T1000 (cell line): ENCODE data around the gene FMNL2.

Source experiments
- DNase-seq: peaks from one replicate; lab custom pipeline; 2025; ENCODE audit warnings: mixed read lengths; lab: John Stamatoyannopoulos, UW

FMNL2 gene

DNA sequence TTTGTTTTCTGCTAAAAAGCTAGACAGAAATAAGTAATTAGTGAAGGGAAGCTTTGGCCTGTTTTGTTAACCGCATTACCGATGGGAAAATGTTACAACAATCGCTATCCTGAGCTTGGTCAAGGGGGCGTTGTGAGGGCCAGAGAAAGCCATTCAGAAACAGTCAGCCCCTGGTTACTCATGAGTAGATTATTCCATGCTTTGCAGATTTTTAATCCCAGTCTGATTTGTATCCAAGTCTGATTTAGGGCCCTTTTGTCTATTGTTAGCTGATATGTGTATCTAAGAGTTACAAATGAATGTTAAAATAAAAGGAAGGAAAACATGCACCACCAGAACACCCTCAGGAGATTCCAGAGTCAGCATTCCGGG is 283.2 kb downstream of the FMNL2 start:
- DNase-seq = no peak

DNA sequence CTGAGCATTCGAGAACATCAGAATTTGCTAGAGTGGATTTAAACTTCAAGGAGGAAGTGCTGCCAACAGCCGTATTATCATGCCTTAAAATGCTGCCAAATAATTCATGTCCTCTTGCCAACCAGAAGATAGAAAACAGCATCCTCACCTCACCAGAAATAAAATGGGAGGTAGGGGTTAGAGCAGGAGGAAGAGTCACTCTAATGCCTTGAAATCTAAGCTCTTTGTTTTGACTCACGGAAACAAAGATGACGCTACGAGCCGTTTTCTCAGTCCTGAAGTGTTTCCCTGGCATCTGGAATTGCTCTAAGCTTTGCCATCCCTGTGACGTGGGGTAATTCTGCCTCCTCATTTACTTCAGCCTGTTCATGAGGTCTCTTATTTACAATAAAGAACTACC is 285.2 kb downstream of the FMNL2 start:
- no peak for DNase-seq

DNA sequence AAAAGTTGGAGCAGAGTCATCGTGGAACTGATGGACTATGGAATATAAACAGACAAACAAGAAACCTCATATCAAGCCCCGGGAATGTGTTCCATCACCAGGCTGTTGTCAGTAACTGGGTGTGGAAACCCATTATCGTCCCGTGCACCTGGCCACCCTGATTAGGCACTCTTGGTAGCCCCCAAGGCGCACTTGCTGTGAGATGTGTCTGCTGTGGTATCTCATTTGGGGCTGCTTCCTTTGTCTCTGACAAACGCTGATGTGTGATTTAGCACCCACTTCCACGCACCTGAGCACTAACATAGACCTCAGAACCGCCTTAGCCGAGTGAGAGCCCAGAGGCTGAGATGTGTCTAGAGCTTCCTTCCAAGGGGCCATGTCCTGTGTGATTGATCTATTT is 286.0 kb downstream of the FMNL2 start:
- DNase-seq = no peak

DNA sequence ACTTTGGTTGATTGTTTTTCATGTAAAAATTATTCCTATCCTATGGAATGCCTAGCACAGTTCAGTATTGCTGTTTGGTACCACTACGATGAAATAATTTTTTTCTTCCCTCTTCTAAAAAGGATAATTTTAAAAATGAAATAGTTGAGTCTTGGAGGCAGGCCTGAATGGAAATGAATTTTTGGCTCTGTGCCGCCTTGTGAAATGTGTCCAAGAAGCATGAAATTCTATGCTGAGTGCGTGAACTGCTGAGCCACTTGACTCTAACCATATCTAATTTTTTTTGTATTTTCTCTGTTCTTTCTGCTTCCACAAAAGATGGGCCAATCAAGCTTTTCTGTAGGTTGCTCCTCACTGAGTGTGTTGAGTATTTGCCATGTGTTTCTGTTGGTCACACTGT is 287.2 kb downstream of the FMNL2 start:
- DNase-seq = no peak

DNA sequence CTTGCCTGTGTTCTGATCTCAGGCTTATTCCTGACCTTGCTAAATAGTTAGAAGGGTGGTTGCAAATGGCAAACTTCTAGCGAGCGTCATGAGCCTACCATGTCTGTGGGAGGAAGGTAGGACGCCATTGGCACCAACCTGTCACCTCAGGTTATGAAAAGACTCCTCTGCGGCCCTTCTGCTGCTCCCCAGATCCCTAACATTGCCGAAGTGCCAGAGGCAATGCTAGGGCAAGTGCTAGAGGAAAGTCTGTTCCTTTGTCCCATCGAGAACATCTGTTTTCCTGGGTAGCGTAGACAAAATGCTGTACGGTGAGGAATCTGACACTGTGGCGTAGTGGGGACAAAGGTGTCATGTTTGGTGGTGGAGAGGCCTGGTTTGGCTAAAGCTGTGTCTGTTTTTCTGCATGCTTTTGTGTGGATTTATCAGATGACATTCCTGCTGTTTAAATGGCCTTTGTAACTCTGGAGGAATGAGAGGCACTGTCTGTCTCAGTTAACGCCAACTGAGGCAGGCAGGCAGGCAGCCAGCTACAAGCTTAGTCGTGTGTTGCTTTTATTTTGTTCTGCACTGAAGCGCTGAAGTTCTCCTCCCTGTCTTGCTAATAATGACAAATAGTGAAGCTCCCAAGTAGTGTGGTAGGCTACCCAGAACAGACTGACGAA is 288.2 kb downstream of the FMNL2 start:
- DNase-seq = no peak

DNA sequence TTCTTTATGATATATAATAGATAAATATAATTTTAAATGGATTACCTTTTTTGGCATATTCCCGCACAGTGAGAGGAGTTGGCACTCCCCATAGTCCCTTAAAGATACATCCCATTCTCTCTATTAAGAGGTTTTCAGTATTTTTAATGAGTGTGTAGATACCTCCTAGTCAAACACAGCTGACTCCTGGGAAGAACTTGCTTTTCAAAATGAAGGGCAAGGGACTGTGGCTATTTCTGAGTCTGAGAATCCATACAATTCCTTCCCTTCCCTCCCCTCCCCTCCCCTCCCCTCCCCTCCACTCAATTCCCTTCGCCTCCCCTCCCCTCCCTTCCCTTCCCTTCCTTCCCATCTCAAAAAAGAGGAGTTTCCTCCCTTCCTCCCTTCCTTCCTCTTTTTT is 288.8 kb downstream of the FMNL2 start:
- no peak for DNase-seq

DNA sequence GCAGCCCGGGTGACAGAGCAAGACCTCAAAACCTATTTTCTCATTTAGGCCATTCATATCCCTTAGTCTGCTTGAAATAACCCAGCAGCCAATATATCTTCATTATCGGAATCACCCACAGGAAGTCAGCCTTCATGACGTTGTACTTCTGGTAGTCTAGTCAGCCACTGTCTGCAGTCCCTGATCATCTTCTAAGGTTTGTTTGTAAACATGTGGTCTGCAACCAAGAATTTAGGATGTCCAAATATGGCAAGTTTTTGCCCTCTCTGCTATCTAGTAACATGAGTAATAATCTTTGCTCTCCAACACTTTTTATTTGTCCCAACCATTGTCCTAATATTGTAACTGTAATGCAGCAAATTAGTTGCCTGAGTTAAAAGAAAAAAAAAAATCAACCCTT is 289.8 kb downstream of the FMNL2 start:
- no peak for DNase-seq

DNA sequence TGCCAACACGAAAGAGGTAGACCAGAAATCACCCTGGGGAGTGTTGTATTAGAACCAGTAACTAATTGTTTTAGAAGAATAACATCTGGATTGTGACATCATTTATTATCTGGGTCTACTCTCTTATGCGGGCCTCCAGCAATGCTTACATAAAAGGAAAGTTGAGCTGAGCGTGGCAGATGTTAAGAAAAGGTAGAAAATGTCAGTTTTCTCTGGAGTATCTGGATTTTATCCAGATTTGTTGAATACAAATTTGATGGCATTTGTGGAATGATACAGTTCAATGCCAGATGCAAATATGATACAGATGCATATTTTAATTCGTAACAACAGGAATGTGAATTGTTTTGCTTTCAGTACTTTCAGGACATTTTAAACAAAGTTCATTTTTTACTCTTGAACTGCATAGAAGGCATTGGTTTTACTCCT is 292.0 kb downstream of the FMNL2 start:
- no peak for DNase-seq

DNA sequence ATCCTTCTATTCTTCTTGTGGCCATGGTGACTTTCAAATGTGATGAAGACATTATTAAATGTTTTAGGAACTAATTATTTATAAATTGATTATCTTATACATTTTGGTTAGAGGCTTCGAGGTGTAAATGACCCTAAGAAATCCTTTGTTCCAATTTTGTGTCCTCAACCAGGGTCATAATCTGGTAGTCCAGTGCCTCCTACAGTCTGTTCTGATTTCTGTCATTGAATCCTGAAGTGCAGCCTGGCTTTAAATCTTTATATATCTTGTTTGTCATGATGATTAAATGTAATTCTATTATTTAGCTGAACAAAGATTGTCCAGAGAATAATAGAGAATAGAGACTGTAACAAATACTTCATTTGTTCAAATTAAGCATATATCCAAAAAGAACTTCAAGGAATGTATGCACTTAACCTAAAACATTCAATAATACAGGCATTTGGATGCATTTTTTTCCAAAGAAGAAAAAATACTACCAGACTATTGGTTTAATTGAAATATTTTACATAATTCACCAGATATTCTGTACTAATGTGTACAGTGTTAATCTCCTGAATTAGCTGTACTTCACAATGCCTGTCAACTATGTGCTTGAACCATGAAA is 292.5 kb downstream of the FMNL2 start:
- no peak for DNase-seq

DNA sequence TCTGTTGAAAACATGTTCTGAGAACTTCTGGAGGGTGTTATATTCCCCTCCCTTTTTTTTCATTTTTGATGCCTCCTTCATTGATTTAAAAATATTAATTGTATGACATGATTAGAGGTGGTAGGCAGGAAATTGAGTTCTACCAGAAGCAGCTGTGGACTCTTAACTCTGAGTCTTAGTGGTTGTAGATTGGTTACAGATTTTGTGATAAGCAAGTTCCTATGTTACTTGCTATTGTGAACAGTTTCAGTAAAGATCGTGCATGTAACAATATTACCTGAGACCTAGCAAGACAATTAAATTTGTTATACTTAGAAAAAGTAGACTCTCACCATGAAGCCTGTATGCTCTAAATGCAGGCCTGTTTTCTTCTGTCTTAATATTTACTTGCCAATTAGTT is 294.2 kb downstream of the FMNL2 start:
- DNase-seq = no peak

DNA sequence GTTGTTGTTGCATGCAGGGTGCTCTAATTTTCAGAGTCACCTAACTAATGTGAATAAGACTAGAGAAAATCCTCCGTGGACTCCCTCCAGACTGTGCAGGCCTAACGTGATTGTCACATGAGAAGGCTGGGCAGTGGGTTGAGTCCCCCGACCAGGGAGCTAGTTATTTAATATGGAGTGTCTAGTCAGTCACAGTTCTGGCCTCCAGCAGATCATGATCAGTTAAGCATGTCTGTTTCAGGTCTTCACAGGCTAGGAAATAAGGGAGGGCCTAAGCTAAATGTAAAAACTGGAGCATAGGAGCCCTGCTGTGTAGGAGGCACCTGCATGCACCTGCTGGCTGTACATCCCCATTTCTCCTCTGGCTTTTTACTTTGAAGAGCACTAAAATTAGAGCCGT is 295.5 kb downstream of the FMNL2 start:
- DNase-seq = no peak

DNA sequence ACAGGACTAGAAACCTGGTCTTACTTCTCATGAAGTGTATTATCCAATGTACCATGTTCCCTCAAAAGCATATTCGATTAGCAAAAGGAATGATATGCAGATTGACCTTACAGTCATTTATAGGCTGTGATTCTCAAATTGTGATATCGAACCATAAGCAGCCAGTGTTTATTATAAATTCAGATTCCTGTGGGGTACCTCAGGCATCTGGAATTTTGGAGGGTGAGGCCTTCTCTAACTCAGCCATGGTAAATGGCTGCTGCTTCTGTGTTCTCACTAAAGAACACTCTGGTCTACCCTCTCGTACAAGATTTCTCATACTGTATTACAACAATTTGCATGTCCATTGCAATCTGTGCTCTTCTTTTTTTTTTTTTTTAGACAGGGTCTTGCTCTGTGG is 297.8 kb downstream of the FMNL2 start:
- DNase-seq = no peak

DNA sequence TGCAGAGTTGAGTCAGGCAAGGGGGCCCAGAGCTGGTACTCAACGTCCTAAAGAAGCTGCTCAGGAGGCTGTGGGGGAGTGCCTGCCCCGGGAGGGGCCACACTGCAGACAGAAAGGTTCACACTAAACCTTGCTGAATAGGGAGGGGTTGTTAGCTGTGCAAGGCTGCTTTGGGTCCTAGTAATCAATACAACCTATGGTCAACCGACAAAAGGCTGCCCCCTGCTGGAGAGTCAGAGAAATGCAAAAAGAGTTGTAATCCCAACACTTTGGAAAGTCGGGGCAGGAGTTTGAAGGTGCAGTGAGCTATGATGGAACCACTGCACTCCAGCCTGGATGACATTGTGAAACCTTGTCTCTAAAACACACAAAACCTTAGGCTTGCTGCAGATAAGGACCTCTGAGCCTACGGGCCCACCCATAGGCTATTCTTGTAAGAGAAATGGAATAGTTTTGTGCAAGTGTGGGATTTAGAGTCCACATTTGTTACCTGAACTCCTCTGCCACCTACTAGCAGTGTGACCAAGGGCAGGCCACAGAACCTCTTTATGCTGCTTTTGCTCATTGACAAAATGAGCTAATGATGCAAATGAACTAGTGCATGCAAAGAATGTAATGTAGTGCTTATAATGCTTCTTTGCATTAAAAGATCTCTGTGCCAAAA is 300.8 kb downstream of the FMNL2 start:
- DNase-seq = peak; percentile 39

DNA sequence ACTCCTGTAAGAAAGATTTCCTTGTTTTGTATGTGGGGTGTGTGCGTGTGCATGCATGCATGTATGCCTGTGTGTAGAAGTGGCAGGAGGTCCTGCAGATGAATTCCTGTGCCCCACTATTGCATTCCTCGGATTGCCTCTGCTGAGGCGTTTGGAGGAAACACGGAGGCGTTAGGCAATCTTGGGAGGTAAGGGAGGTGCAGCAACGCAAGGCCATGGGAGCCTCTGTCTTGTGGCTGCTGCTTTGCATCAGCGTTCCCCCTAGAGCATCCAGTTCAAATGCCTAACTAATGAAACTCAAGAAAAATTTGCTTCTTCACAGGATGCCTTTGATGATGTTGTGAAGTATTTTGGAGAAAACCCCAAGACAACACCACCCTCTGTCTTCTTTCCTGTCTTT is 302.3 kb downstream of the FMNL2 start:
- no peak for DNase-seq

DNA sequence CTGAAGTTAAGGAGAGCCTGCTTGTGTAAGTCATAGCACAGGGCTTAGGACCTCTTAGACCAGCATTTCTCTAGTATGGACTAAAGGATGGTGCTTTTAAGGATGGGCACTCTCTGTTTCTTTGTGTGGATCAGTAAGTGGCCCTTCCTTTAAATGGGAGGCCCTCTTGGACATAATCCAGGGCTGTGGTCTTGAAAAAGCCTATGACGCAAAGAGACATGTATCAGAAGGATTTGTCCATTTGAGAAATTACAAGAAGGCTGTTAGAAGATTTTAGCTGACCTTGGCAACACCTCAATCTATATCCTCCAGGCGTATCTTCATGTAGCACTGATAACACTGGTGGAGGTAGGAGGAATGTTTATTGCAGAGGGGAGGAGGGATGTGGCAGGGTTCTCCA is 303.1 kb downstream of the FMNL2 start:
- no peak for DNase-seq

DNA sequence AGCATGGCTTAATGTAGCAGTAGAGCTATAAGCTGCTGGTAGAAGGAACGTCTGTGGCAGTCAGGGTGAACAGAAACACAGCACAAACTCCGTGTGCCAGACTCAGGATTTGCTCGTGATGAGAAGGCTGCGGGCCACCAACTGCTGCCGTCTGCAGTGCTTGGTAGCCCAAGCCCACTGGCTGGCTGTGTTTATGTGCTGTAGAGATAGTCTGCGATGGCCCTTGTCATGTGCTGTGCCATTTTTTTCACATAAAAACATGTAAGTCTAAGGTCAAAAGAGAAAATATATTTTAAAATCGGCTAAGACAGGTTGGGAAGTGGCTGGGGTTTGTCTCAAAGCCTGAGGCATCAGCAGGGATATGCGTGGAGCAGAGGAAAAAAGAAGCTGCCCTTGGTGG is 303.6 kb downstream of the FMNL2 start:
- no peak for DNase-seq

DNA sequence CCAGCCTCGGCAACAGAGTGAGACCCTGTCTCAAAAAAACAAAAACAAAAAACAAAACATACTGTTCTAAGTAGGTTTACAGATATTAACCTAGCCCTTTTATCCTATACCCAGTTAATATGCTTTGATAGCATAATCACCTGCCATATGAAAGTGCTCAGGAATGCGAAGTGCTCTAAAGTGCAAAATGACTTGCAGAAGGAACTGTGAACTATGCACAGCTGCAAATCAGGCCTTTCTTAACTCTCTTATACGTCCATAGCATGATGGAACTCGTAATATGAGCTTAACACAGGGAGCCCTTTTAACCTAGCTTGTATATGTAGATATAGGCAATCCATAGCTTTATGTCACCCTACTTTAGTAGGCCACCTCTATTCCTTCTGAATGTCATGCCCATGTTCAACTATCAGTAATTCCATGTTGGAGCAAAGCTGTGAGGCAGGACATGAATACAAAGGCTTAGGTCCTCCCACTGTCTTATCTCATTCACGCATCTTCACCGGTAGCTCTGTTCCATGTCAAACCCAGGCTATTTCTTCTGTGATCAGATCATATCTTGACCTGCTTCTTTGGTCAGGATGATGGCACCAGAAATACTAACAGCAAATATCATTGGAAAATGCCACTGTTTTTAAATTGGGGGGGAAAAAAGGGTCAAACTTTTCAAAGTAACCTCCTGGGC is 309.4 kb downstream of the FMNL2 start:
- no peak for DNase-seq

DNA sequence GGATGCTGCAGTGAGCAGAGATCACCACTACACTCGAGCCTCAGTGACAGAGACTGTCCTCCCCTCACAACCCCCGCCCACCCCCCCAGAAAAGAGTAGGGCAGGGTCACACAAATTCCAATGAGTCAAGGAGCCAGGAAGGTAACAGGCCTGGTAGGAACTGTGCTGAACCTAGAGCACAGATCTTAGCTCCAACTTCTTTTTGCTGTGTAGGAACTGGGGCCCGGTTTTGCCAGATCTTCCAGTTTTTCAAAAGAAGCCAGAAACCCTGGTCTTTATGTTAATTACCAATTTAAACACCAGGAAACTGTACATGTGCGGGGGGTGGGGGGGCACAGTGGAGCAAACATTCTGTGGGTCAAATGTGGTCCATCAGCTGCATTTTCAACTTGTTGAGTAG is 311.3 kb downstream of the FMNL2 start:
- no peak for DNase-seq

DNA sequence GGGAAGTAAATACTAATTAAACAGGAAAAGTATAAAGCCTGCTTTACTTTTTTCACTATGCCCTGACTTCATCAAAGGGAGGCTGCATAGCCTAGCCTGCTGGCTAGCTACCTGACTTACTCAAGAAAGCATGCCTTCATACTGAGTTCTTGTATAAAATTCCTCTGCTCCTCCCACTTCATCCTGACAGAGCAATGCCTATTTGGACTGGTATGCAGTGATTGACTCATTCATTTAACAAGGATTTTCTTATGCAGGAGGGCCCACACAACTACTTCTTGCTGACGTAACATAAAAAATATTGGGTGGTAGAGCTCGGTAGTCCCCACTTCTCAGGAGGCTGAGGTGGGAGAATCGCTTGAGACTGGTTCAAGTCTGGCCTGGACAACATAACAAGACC is 311.8 kb downstream of the FMNL2 start:
- DNase-seq = peak; percentile 18

DNA sequence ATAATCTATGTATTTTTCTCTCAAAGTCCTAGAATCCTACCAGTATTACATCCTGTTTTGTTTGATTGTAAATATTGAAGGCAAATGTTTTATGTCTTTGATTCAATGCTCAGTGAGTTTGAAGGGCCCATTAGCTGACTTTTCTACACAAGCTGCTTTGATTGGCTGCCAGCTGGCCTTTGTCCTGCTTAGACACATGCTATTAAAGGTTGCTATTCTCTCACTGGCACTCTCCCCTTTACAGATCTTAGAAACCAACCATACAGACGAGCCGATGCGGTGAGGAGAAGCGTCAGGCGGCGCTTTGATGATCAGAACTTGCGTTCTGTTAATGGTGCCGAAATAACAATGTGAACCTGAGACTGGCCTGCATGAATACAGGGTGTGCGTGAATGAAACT is 312.6 kb downstream of the FMNL2 start:
- no peak for DNase-seq

DNA sequence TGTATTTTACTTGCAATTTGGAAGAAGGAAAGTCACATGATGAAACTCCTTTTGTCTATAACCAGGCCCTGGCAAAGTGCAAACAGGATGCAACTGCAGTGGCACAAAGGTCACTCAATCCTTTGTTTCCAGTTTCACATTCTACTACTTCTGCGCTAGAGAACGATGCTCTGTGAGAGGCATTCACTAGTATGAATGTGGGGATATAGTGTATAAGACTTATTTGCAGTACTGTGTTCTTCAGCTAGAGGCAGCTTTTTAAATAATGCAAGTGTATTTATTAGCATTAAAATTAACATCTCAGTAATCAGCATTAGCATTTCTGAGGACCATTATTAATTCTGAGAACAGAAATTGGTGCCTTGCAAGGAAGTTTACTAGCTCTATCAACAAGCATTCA is 313.4 kb downstream of the FMNL2 start:
- DNase-seq = no peak

DNA sequence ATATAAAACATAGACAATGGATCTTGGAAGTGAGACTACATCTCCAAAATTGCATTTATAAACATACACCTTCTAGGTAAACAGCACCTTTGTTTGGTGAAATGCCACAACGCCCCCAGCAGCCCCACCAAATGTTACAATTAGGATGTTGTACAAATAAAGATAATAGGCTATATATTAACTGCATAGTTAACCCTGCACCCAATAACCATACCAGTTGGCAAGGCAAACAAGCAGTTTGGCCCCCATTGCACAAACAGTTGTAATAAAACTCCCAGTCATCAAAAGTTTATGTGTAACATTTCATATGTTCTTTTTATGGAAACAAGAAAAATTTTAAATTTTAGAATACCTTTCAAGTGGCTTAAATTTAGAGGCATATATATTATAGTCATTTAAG is 315.0 kb downstream of the FMNL2 start:
- no peak for DNase-seq

DNA sequence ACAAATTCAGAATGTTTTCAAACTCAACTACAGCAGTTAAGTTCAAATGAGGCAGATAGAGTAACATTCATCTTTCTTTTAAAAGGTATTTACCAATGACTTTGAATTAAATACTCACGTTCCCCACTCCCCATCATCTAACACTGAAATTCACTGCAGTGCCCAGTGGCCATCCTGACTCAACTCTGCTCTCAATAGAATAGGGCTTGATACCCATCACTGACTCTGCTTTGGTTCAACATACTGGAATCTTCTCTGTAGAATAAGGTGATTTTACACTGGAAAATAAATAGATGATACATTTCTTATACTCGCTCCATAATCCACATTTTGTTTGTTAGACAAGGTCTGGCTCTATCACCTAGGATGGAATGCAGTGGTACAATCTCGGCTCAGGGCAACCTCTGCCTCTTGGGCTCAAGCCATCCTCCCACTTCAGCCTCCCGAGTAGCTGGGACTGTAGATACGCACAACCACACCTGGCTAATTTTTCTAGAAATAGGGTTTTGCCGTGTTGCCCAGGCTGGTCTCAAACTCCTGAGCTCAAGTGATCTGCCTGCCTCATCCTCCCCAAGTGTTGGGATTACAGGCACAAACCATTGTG is 315.9 kb downstream of the FMNL2 start:
- DNase-seq = no peak
